HG03558 (cell line): ENCODE measurements around the gene SLC22A23.

Source experiments
- ATAC-seq: cut with Tn5 transposase; IDR thresholded peaks from one replicate; pipeline ENCODE4 v1.9.1; 2021; ENCODE audit warnings: moderate number of reproducible peaks; ENCODE audit not compliant: unreplicated experiment; ENCODE audit errors: extremely low read depth

The SLC22A23 gene

DNA sequence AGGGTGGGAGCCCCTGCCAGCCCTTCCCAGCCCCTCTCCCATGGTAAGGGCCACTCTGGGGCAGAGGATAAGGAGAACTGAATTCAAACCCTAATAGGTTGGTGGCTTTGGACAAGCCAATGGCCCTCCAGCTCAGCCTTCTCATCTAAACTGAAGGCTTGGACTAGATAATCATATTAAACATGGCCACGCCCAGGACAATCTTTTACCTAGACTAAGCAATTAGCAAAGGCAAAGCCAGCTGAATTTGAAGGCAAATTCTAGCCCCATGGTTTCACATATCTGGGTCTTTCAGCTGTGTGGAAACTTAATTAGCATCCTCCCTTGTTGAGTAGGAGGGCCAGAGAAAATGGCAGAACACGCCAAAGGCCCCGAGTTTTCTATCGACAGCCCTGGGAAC lies 10.7 kb downstream of the SLC22A23 start:
- ATAC-seq: no peak

DNA sequence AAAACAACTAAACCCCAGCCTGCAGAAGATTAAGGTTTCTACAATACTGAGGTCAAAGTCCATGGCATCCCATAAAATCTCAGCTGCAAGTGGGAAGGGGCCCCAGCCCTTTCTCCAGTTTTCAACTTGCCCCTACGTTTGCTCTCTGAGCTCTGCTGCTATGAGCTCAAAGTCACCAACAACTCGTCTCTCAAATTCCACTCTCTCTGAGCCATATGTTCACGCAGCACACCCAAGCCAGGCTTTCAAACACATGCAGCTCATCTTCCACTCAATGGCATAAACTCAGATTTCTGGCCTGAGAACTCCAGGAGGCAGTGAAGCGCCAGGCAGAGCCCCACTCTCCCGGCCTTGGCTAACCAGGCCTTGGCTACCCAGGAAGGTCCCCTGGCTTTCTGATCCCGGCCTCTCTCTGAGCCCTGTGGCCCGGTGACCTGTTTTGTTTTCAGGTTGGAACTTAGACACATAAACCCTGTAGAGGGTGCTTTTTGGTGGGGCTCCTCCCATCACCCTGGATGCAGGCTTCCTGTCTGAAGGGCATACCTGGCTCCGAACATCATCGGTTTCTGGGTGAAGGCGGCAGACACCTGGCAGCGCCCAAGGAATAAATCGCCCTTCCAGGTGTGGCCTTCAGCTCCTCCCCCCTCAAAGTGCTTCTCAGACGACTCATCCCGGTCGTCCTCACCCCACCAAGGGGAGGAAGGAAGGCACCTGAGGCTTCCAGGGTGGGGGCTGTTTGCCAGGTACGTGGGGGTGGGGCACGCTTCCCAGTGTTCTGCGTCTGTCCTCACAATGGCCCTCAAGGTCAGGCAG lies 12.4 kb downstream of the SLC22A23 start:
- no peak for ATAC-seq

- ATAC-seq: no peak
Measured at GRCh38 chr6:3443221-3443515, 13.7 kb downstream of the SLC22A23 start.

DNA sequence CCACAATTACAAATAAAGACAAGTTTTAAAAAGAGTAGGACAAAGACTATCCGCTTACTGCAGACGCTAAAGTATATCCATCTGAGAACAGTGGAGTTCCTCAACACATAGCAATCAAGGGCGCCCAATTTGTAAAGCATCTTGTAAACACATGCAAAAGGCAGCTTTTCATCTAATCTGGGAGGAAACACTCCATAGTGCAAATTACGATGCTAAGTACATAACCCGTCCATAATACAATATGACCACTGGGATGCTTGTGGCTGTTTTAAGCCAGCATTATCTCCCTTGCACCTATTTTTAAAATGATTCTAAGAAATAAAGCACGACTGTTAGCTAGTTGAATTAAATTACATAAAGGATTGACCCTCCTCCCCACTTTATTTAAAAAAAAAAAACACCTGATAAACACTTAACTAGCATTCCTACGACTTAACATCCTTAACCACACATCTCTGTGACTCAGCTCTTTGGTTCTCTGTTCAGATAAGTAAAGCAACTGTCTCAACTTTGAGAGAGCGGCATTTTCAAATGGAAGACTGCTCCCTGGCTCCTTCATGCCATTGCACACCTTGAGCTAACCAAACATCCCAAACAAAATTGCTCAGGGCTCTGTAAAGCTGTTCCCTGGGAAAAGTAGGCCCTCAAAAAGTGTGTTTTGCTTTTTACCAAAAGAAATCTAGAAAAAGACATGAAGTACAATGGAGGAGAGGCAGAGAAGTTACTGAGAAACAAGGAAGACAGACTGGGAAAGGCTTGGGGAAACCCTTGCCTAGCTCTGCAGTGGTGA lies 14.2 kb downstream of the SLC22A23 start:
- ATAC-seq: no peak

DNA sequence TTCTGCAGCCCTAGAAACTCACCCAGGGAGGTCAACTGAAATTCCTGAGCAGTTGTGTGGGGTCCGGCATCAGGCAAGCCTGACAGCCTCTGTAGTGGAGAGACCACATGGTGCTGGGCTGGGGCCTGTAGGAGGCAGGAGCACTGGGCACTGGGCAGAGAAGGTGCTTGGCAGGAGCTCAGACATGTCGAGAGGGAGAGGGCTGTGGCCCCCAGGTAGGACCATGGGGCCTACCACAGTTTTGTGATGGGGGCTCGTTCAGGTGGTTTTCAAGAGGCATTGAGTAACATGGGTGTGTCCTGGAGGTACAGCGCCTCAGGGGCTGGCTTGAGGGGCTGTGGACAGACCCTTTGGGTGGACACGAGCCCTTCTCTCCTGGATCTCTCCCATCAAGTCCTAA lies 15.9 kb downstream of the SLC22A23 start:
- no peak for ATAC-seq

- ATAC-seq: no peak
Measured at GRCh38 chr6:3439961-3440360, 16.9 kb downstream of the SLC22A23 start.

- ATAC-seq: no peak
Measured at GRCh38 chr6:3438190-3439167, 18.4 kb downstream of the SLC22A23 start.

DNA sequence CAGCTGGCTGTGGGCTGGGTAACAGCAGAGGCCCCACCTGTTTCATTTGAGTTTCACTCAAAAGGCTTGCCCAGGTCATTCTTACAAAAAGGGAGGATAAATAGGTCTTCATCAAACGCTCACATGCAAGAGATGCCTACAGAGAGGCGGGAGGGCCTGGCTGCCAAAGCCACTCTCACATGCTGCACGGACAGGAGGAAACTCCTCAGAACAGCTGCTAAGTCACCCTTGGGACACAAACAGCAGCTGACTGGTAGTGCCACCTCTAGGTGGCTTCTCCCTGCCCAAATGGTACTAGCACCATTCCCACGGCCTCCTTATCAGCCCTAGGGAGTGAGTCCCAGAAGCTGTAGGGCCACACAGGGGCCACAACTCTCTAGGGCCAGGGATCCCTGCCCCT lies 23.8 kb downstream of the SLC22A23 start:
- no peak for ATAC-seq

- ATAC-seq: no peak
Measured at GRCh38 chr6:3432416-3432815, 24.4 kb downstream of the SLC22A23 start.

DNA sequence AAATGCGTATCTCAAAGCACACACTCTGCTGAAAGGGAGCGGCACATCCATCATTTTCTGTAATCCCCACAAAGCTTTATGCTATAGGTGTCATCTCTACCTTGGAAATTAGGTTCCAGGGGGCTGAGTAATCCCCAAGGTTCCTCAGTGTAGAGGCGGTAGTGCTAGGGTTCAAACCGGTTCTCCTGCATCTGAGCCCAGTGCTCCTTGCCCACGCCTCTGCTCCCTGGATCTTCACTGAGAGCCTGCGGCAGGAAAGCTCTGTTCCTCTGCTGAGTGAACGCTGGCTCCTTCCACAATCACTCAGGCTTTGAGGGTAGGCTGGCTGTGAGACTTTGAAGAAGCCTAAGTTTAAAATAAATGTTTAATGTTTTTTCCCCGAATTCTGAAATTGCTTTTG lies 24.9 kb downstream of the SLC22A23 start:
- no peak for ATAC-seq

DNA sequence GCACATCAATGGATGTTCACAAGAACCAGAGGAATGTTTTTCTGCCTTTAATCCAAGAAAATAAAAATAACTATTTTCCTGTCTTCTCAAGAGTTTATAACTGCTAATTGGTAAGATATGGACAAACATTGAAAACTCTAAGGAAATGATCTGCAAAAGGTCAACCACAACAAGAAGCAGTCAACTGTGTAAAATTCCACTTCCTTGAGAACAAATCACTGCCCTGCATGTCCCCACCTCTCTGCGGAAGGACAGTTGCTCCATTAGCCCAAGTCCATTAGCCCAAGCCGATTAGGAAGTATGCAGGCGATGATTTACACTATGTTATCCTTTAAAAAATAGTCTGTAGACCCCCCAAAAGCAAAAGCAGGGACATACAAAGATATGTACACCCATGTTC lies 27.6 kb downstream of the SLC22A23 start:
- ATAC-seq: no peak

DNA sequence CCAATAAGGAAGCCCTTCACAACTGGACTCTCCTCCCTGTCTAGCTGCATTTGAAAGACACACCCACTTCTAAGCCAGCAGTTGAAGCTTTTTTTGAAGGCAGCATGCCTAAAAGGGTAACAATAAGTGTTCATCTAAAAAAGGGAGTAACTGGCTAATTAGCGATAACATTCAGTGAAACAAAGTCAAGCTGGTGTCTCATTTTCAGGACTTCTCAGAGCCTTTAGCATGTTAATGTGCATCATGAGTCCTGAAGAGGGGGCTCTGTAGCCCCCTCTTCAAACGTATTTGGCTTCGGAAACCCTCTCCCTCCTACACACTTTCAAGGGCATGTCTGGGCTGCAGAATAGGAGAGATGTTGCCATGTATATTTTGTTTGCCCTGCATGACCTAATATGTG lies 28.1 kb downstream of the SLC22A23 start:
- no peak for ATAC-seq

DNA sequence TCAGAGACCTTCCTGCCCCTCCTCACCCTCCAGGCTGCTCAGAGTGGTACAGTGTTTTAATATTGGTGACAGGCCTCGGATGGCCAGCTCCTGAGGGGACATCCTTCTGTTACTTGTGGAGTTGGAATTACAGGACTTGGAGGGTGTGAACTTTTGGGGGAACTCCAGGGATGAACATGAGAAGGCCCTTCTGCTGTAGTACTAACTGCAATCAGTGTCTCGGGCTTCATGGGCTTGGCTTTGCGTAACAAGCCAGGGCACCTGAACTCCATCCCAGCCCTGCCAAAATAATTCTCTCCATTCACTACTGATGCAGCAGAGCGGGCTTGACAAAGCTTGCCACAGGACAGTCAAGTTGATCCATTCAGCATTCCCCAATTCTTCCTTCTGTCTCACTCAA lies 28.6 kb downstream of the SLC22A23 start:
- no peak for ATAC-seq

DNA sequence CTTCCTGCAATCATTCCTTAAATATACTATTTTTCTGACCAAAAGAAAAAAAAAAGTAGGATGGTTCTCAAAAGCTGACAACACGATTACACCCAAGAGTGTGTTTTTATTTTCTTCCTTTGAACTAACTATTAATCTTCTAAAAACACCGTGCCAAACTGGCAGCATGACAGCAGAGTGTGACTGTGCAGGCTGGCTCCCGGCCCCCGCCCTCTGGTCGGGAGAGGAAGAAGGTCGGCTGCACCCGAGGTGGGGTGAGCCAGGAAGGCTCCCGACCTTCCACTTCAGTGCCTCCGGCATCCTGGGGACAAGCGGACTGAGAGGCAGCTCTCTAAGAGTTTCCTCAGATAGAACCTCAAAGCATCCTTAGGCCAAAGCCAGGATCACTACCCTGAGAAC lies 29.2 kb downstream of the SLC22A23 start:
- no peak for ATAC-seq

DNA sequence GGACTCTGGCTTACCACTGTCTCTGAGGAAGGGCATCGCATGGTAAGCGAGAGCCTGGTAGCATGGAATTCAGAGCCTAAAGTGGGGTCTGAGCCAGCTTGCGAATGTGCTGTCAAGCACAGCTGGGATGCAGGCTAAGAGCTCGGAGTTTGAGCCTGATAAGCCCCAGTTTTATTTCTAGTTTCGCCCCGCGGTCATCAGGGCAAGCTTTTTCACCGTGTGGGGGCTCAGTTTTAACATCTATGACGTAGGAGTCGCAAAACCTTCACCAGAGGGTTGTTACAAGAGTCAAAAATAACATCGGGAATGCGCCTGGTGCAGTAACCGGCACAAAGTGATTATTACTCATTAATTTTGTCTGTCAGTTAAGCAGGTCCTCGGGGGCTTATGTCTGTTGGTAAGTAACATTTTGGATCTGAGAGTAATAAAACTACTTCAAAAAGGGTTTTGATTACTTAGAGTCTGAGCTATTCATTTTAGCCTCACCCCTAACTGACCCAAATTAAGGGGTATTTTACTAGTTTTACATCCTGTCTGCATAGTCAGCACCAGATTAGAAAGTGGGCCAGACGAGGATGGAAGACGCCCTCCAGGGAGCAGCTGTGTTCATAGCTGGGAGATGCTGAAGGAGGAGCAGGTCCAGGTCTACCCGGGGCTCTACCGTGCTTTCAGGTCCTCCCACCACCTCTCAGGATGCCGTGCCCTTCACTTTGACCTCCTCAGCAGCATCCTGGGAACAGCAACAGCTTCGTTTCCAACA lies 29.7 kb downstream of the SLC22A23 start:
- ATAC-seq: no peak

DNA sequence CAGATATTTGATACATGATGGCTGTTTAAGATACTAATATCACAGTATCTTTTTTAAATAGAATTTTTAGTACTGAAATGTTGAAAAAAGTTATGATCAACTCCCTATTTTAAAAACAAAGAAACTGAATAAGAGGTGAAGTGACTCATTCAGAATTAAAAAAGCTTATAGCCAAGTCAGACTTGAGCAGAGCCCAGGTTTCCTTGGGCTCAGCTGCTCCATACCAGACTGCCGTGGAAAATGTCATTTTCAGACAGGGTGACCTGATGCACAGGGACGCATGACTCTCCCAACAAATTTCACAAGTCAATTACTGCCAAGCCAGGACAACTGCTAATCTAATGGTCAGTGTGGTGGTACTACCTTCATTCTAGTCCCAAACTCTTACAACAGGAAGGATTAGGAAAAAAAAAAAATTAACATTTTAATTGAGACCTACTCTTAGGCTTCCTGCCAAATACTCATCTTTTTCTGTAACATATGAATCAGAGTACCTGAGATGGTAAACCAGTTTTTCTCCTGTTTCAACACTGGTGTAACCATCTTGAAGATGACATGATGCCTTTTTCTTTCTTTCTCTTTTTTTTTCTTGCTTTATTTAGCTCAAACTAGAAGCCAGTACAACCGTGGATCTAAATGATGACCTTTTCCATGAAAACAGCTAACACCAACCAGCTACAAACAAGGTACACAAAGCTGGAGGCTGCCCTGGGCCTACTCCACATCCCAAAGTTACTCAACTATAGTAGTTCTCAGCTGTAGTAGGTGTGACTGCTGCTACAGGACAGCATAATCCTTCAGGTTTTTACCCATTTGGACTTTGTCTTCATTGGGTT lies 30.5 kb downstream of the SLC22A23 start:
- no peak for ATAC-seq

DNA sequence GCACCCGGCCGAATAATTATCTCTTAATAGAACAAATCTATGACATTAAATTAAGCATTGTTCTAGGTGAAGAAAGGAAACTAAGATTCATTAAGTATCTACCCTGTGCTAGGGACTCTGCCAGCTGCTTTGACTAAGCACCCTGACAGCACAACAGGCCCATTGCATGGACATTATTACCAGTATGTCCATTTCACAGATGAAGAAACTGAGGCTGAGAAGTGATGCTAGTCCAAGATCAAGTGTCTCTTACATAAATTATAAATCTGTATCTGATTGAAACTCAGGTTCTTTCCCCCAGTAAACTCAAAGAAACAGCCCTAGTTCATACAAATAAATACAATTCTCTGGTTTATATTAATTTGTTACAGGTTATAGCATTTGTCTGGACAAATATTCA lies 31.3 kb downstream of the SLC22A23 start:
- no peak for ATAC-seq

GRCh38 chr6:3424185-3424927 lies 32.5 kb downstream of the SLC22A23 start:
- ATAC-seq: no peak
